Measurements from ENCODE around the gene PRMT2. TPM values are rescaled to one million over a fixed set of nuclear protein-coding genes. Genes with fewer than 3 reads are reported as not detected.

Gene PRMT2
- total and polyA plus RNA-seq, 2 experiments from 2014 or later: 51.9 to 56.9 TPM

- H3K27ac Mint-ChIP-seq: no peak overlapping the region
- no peaks in the 10 kb centered on the region for H3K79me2 ChIP-seq (replicated peaks; ENCODE audit: insufficient read depth)
- TF ChIP-seq NANOG (IDR thresholded peaks at IDR 0.05; ENCODE audit: borderline replicate concordance) (no peak), POLR2AphosphoS5 (IDR thresholded peaks at IDR 0.05; ENCODE audit: low read depth) (no peak), EZH2phosphoT487 (IDR thresholded peaks at IDR 0.05; ENCODE audit: unreplicated experiment) (no peak), CTCF (conservative IDR thresholded peaks at IDR 0.05; ENCODE audit: low read depth in 2 of 2) (no peak), CREB1 (CRISPR knock-in tag; IDR thresholded peaks at IDR 0.05; ENCODE audit: low read depth) (no peak), JUNB (IDR thresholded peaks at IDR 0.05; ENCODE audit: unreplicated experiment) (no peak)
- H3K4me1 Mint-ChIP-seq: peaks cover 31% of the 10 kb centered on the region
- H3K27me3 ChIP-seq (ENCODE audit: insufficient read depth): no peaks in the 10 kb centered on the region
- H4K20me1 ChIP-seq (replicated peaks; ENCODE audit: insufficient read depth): no peaks in the 10 kb centered on the region
- no peak overlapping the region for H3K27ac ChIP-seq (ENCODE audit: low read depth)
- H3K4me3 Mint-ChIP-seq: no peak overlapping the region
- ATAC-seq: no peak
- no peak overlapping the region for H3K4me3 ChIP-seq
- H2AFZ ChIP-seq: no peak overlapping the region
- H3F3A ChIP-seq (replicated peaks; ENCODE audit: low read depth): no peaks in the 10 kb centered on the region
- no peak overlapping the region for H3K4me2 ChIP-seq
- no peaks in the 10 kb centered on the region for H3K9me2 ChIP-seq (ENCODE audit: insufficient read depth)
- peaks cover 31% of the 10 kb centered on the region for H3K4me1 ChIP-seq (ENCODE audit: insufficient read depth)
- no peaks in the 10 kb centered on the region for H3K36me3 ChIP-seq (ENCODE audit: insufficient read depth)
- H3K27me3 Mint-ChIP-seq (ENCODE audit: insufficient read depth, low read depth, poor library complexity): no peaks in the 10 kb centered on the region
- 0 out of 3 replicates have a peak, but pooled peaks cover 2% of the 10 kb centered on the region for H3K36me3 Mint-ChIP-seq (ENCODE audit: low read depth)
- H3K9me3 Mint-ChIP-seq: peaks cover 9% of the 10 kb centered on the region; the same call in 2 of the 3 replicates
- DNase-seq (ENCODE audit: low spot score): no peak
These were observed 29.1 kb upstream of the PRMT2 start for GRCh38 chr21:46606427-46606813.

DNA sequence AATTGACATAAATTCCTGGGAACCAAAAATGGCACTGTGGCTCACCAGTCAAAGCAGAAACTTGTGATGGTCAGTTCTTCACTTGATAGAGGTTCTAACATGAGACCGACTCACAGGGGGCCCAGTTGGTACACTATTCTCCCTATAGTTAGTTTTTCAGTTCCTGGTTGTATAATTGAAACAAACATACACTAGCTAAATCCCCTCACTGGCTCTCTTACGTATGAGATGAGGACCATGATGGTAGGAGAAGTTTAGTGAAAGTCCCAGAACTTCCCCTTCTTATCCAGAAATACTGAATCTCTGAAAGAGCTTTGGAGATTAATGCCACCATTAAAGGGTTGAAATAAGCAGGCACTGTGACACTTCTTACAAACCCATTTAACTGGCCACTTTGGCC is 27.8 kb upstream of the PRMT2 start:
- no peak overlapping the region for H3K4me3 ChIP-seq
- H3K79me2 ChIP-seq (replicated peaks; ENCODE audit: insufficient read depth): no peaks in the 10 kb centered on the region
- Mint-ChIP-seq H3K4me3 (no peak overlapping the region), H3K9me3 (peaks cover 9% of the 10 kb centered on the region; the same call in 2 of the 3 replicates), H3K4me1 (peaks cover 27% of the 10 kb centered on the region), H3K27me3 (ENCODE audit: insufficient read depth, low read depth, poor library complexity) (no peaks in the 10 kb centered on the region), H3K36me3 (ENCODE audit: low read depth) (0 out of 3 replicates have a peak, but pooled peaks cover 2% of the 10 kb centered on the region), H3K27ac (no peak overlapping the region)
- no peaks in the 10 kb centered on the region for H3F3A ChIP-seq (replicated peaks; ENCODE audit: low read depth)
- no peak for DNase-seq (ENCODE audit: low spot score)
- no peaks in the 10 kb centered on the region for H3K27me3 ChIP-seq (ENCODE audit: insufficient read depth)
- ATAC-seq: no peak
- no peaks in the 10 kb centered on the region for H4K20me1 ChIP-seq (replicated peaks; ENCODE audit: insufficient read depth)
- no peak overlapping the region for H3K4me2 ChIP-seq
- no peaks in the 10 kb centered on the region for H3K36me3 ChIP-seq (ENCODE audit: insufficient read depth)
- no peak overlapping the region for H3K27ac ChIP-seq (ENCODE audit: low read depth)
- TF ChIP-seq, protein P1, sequence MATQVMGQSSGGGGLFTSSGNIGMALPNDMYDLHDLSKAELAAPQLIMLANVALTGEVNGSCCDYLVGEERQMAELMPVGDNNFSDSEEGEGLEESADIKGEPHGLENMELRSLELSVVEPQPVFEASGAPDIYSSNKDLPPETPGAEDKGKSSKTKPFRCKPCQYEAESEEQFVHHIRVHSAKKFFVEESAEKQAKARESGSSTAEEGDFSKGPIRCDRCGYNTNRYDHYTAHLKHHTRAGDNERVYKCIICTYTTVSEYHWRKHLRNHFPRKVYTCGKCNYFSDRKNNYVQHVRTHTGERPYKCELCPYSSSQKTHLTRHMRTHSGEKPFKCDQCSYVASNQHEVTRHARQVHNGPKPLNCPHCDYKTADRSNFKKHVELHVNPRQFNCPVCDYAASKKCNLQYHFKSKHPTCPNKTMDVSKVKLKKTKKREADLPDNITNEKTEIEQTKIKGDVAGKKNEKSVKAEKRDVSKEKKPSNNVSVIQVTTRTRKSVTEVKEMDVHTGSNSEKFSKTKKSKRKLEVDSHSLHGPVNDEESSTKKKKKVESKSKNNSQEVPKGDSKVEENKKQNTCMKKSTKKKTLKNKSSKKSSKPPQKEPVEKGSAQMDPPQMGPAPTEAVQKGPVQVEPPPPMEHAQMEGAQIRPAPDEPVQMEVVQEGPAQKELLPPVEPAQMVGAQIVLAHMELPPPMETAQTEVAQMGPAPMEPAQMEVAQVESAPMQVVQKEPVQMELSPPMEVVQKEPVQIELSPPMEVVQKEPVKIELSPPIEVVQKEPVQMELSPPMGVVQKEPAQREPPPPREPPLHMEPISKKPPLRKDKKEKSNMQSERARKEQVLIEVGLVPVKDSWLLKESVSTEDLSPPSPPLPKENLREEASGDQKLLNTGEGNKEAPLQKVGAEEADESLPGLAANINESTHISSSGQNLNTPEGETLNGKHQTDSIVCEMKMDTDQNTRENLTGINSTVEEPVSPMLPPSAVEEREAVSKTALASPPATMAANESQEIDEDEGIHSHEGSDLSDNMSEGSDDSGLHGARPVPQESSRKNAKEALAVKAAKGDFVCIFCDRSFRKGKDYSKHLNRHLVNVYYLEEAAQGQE (IDR thresholded peaks at IDR 0.05; ENCODE audit: unreplicated experiment): no peak
- TF ChIP-seq CREB1 (CRISPR knock-in tag; IDR thresholded peaks at IDR 0.05; ENCODE audit: low read depth) (no peak), EZH2phosphoT487 (IDR thresholded peaks at IDR 0.05; ENCODE audit: unreplicated experiment) (no peak), STAT1 (IDR thresholded peaks at IDR 0.05; ENCODE audit: unreplicated experiment) (no peak)
- H3K9me2 ChIP-seq (ENCODE audit: insufficient read depth): no peaks in the 10 kb centered on the region
- peaks cover 27% of the 10 kb centered on the region for H3K4me1 ChIP-seq (ENCODE audit: insufficient read depth)
- H2AFZ ChIP-seq: no peak overlapping the region

Data from GM23338 (cell line).